ENCODE data around the gene SLX4IP.
"Not testable (repeated sequence)": the region's sequence is repeated elsewhere in the genome, so short reads cannot be mapped to it uniquely, and the experiment has no call there.

The SLX4IP gene

GRCh38 chr20:10434832-10435812 lies at the start of gene SLX4IP:
Gene SLX4IP (plus strand): TSS chr20:10435305. CDS start chr20:10458205, 22,900 bp downstream.
- peak; percentile 97 for DNase-seq

DNA sequence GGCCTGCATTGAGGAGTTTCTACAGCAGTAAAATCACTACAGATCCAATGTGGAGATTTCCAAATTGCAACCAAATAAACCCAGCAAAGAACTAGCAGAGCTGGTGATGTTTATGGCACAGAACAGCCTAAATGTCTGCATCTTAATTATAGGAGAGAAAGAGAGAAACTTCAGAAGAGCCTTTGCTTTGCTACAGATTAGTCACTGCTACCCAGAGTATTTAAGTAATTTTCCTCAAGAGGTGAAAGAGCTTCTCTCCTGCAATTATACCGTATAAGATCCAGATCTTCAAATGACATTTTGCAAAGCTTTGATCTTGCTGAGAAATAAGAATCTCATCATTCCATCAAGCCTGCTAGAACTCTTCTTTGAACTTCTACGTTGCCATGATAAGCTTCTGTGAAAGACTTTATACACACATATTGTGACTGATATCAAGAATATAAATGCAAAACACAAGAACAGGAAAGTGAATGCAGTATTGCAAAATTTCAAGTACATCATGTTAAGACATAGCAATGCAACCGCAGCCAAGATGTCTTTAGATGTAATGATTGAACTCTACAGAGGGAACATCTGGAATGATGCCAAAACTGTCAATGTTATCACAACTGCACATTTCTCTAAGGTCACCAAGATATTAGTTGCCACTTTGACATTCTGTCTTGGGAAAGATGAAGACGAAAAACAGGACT lies 49.1 kb upstream of the SLX4IP start:
- no peak for DNase-seq

- no peak for DNase-seq
These were observed 47.4 kb upstream of the SLX4IP start for GRCh38 chr20:10387686-10388085.

GRCh38 chr20:10388597-10388996 lies 46.5 kb upstream of the SLX4IP start:
- DNase-seq = no peak

DNA sequence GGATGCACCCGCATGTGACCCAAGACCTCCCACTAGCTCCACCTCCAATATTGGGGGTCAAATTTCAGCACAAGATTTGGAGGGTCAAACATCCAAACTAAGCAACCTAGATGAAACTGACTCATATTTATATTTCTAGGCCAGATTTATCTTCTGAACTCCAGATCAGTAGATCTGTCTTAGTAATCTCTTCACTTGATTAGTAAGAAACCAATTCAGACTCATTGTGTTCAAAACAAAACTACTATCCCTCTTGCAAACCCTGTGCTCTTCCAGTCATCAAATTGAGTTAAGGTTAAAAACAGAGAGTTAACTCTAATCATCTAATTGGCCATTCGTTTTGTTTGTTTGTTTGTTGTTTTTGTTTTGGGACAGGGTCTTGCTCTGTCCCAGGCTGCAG lies 44.4 kb upstream of the SLX4IP start:
- no peak for DNase-seq

GRCh38 chr20:10394752-10395151 lies 40.4 kb upstream of the SLX4IP start:
- not testable (repeated sequence) for DNase-seq

DNA sequence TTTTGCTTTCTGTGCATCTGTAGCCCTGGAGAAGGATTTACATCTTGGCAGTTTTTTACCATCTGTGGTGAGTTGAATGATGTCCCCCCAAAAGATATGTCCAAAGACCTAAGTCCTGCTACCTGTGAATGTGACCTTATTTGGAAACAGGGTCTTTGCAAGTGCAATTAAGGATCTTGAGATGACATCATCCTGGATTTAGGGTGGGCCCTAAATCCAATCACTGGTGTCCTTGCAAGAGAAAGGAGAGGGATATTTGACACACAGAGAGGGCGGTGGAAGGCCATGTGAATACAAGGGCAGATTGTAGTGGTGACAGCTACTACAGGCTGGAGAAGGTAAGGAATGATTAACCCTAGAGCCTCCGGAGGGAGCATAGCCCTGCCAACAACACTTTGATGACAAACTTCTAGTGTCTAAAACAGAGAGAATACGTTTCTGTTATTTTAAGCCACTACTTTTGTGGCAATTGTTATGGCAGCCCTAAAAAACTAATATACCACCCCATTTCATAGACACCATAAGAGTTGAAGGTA lies 36.2 kb upstream of the SLX4IP start:
- DNase-seq = no peak

GRCh38 chr20:10402938-10403608 lies 32.0 kb upstream of the SLX4IP start:
- DNase-seq = no peak

GRCh38 chr20:10404023-10404628 lies 31.0 kb upstream of the SLX4IP start:
- no peak for DNase-seq

GRCh38 chr20:10404959-10405530 lies 30.1 kb upstream of the SLX4IP start:
- DNase-seq = no peak

GRCh38 chr20:10408108-10408813 lies 26.8 kb upstream of the SLX4IP start:
- no peak for DNase-seq

DNA sequence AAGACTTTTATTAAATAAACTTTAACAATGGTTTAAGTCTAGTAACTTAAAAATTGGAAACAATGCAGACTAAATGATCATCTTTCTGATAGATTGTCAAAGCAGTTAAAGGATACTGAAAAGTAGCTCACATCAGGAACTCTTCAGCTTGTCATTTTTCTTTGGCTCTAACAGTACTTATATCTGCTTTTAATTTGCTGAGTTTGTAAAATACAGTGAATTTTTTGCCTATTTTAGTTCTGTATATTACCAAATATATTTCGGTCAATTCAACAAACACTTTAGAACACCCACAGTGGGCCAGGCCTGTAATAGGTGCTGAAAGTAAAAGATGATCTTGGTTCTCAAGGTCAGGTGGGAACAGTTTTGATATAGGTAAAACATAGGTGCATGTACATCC lies 23.4 kb upstream of the SLX4IP start:
- DNase-seq = no peak

DNA sequence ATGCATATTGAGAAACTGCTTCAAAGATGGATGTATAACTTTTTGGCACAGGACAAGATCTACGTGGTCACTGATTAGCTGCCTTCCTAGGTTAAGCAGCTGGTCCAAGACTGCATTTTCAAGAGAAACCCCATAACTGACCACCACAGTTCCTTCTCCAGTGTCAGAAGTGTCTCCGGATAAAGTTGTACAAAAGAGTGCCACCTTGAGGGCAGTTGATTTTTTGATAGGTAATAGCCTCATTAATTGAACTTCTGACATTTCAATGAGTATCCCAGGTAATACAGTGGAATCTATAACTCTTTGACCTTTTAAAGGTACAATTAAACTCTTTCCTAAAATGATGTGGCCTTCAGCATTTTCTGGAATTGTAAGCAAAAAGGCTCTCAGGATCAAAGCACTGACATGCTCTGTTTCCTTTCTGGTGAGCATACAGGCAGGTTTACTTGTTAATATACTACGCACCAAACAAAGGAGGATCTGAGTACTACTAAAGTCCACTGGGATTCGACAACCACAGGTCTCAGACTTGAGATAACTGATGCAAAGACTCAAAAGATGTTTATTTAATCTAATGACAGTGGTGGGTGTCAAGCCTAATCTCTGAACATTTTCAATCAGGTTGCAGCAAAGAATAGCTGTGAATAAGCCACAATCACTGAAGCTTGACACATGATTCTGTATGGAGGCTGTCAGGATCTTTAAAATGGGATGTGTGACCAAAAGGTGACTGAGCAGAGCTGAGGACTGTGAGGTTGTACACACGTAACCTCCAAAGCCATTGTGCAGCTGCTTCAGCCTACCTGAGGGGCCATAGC lies 22.3 kb upstream of the SLX4IP start:
- no peak for DNase-seq

GRCh38 chr20:10415013-10415650 lies 20.0 kb upstream of the SLX4IP start:
- DNase-seq = no peak

DNA sequence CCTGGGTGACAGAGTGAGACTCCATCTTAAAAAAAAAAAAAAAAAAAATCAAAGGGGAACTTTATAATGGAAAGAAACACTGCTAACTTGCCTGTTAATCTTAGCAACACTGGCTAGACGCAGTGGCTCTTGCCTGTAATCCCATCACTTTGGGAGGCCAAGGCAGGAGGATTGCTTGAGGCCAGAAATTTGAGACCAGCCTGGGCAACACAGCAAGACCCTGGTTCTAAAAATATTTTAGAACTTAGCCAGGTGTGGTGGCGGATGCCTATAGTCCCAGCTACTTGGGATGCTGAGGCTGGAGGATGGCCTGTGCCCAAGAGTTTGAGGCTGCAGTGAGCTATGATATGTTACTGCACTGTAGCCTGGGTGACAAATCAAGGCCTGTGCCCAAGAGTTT lies 17.9 kb upstream of the SLX4IP start:
- not testable (repeated sequence) for DNase-seq

DNA sequence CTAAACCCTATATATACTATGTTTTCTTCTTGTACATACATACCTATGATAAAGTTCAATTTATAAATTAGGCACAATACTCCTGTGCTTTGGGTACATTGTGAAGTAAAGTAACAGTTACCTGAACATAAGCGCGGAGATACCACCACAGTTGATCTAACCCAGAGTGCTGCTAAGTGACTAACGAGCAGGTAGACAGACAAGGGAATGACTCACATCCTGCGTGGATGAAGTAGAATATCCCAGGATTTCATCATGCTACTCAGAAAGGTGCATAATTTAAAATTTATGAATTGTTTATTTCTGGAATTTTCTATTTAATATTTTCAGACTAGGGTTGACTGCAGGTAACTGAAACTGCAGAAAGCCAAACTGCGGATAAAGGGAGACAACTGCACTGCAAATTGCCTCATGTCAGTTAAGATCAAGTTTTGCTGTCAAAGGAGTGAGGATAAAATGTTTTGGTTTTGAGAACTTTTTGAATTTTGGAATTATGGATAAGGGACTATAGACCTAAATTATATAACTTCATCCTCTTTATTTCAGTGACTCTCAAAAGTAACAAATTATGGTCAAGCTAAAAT lies 15.5 kb upstream of the SLX4IP start:
- DNase-seq = peak; percentile 61

DNA sequence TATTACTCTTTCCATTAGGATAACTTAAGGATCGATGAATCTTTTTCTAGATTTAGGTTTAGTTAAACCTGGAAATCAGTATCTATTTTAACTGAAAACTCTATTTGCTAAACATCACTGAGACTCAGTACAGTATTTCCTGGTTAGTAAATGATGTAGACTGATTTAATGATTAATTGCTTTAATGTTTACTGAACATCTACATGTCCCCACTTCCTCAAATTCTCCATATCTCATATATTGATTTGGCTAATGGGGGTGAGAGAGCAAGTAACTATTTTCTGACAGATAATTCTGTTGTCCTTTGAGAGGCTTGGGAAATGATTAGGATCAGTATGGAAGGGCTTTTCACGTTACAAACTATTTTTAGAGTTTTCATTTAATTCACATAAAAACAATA lies 11.4 kb upstream of the SLX4IP start:
- DNase-seq = no peak

GRCh38 chr20:10427060-10427692 lies 7.9 kb upstream of the SLX4IP start:
- DNase-seq = no peak

- no peak for DNase-seq
These were observed 7.1 kb upstream of the SLX4IP start for GRCh38 chr20:10428008-10428407.

Measured in islet precursor cell (in vitro differentiated cells).